Fibroblast of lung (primary cell): ENCODE results near the gene EBI3. TPM values are rescaled to one million over a fixed set of nuclear protein-coding genes. Genes with fewer than 3 reads are reported as not detected.

Experiments
- DNase-seq, 2 donors: peaks; one replicate each; pipeline versions ENCODE4 v3.0.0 to v3.0.0-alpha.2; 2010; ENCODE audit warnings: low read depth in 2 of 2
- H2AFZ ChIP-seq: 2 replicates; pipeline ENCODE4 v1.5.1; 2012; ENCODE audit warnings: low read length, control low read depth, inconsistent platforms
- H3K27ac ChIP-seq: 2 replicates; pipeline ENCODE4 v1.5.1; 2011; ENCODE audit warnings: low read length, control low read depth; ENCODE audit not compliant: insufficient read depth
- H3K27me3 ChIP-seq: 2 replicates; pipeline ENCODE4 v1.5.1; 2011; ENCODE audit warnings: mild to moderate bottlenecking, low read length; ENCODE audit not compliant: control insufficient read depth, insufficient read depth
- H3K36me3 ChIP-seq: 2 replicates; pipeline ENCODE4 v1.5.1; 2011; ENCODE audit warnings: low read length; ENCODE audit not compliant: control insufficient read depth, insufficient read depth
- H3K4me1 ChIP-seq: 2 replicates; pipeline ENCODE4 v1.5.1; 2011; ENCODE audit warnings: low read length; ENCODE audit not compliant: control insufficient read depth, insufficient read depth; ENCODE audit errors: extremely low read depth
- H3K4me2 ChIP-seq: 2 replicates; pipeline ENCODE4 v1.5.1; 2011; ENCODE audit warnings: low read length, control low read depth; ENCODE audit not compliant: insufficient read depth; ENCODE audit errors: extremely low read depth
- H3K4me3 ChIP-seq, 4 experiments: fragments of 200-600 bp in 1 of 4; sonication (generic) in 1 of 4; replicated peaks in 1 of 4; 2 replicates each; pipeline ENCODE4 v1.5.1; 2011 to 2016; ENCODE audit warnings: low read length in 4 of 4, low read depth in 3 of 4, mild to moderate bottlenecking in 3 of 4, control low read depth in 2 of 4, inconsistent platforms in 1 of 4, mixed read lengths in 1 of 4; ENCODE audit not compliant: insufficient read depth in 1 of 4; ENCODE audit errors: control extremely low read depth in 1 of 4
- H3K79me2 ChIP-seq: 2 replicates; pipeline ENCODE4 v1.5.1; 2012; ENCODE audit warnings: mild to moderate bottlenecking, low read length, inconsistent platforms; ENCODE audit not compliant: control insufficient read depth, insufficient read depth
- H3K9ac ChIP-seq: 2 replicates; pipeline ENCODE4 v1.5.1; 2011; ENCODE audit warnings: mild to moderate bottlenecking, low read length, control low read depth; ENCODE audit not compliant: insufficient read depth
- H3K9me3 ChIP-seq: 2 replicates; pipeline ENCODE4 v1.5.1; 2012; ENCODE audit warnings: low read depth, low read length; ENCODE audit not compliant: control insufficient read depth, insufficient read depth
- H4K20me1 ChIP-seq: 2 replicates; pipeline ENCODE4 v1.5.1; 2011; ENCODE audit warnings: low read length; ENCODE audit not compliant: control insufficient read depth, insufficient read depth; ENCODE audit errors: extremely low read depth
- CTCF ChIP-seq, 2 donors: IDR thresholded peaks in 1 of 2; conservative IDR thresholded peaks in 1 of 2; 1 replicate in 1 of 2; 2 replicates in 1 of 2; pipeline ENCODE4 v1.5.1; 2011 to 2012; ENCODE audit warnings: low read length in 2 of 2, control low read depth in 1 of 2, inconsistent platforms in 1 of 2, low read depth in 1 of 2, mild to moderate bottlenecking in 1 of 2
- EZH2 ChIP-seq: IDR thresholded peaks from 2 replicates; pipeline ENCODE4 v1.5.1; 2012; ENCODE audit warnings: low read length, control low read depth, mild to moderate bottlenecking; ENCODE audit errors: missing control alignments
- polyA plus RNA-seq, 2 donors: library from polyadenylated mRNA; depleted of rRNA in 1 of 2; stranded (reverse) in 1 of 2; unstranded in 1 of 2; fragments of >200 nt; gene quantifications; 2 replicates each; pipeline ENCODE4 v1.2.1, GENCODE V29; 2011 to 2012; ENCODE audit warnings: missing spikeins in 1 of 2
- total RNA-seq: library from RNA; depleted of rRNA; stranded (reverse); fragments of >200 nt; gene quantifications from 2 replicates; pipeline ENCODE4 v1.2.1, GENCODE V29; 2014

EBI3 gene
- total and polyA plus RNA-seq, 2 donors (not counting 1 experiment from before 2014, with no cell fraction given): 0.14 TPM; not detected in 1

DNA sequence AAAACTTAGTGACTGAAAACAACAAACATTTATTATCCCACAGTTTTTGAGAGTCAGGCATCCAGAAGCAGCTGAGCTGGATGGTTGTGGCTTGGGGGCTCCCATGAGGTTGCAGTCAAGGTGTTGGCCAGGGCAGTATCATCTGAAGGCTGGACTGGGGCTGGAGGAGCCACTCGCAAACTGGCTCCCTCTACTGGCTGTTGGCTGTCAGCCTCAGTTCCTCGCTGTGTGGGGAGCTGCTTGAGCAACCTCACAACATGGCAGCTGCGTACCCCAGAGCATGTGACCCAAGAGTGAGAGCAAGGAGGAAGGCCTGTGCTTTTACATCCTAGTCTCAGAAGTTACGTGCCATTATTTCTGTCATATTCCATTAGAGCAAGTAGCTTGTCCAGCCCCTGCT lies 27.2 kb downstream of the EBI3 start:
- H2AFZ ChIP-seq: no peak overlapping the region
- H3K4me2 ChIP-seq: no peak overlapping the region
- no peaks in the 10 kb centered on the region for H4K20me1 ChIP-seq
- TF ChIP-seq EZH2: no peak
- TF ChIP-seq CTCF (conservative IDR thresholded peaks at IDR 0.05 in 1 of 2, IDR thresholded peaks at IDR 0.05 in 1 of 2; ENCODE audit: low read depth in 1 of 2, low read length in 2 of 2): no peak
- no peak overlapping the region for H3K4me3 ChIP-seq
- no peak overlapping the region for H3K27ac ChIP-seq
- H3K36me3 ChIP-seq: peaks cover 20% of the 10 kb centered on the region
- H3K9me3 ChIP-seq: no peaks in the 10 kb centered on the region
- no peaks in the 10 kb centered on the region for H3K79me2 ChIP-seq
- H3K27me3 ChIP-seq: no peaks in the 10 kb centered on the region
- no peak overlapping the region for H3K9ac ChIP-seq
- no peaks in the 10 kb centered on the region for H3K4me1 ChIP-seq
- no peak for DNase-seq

DNA sequence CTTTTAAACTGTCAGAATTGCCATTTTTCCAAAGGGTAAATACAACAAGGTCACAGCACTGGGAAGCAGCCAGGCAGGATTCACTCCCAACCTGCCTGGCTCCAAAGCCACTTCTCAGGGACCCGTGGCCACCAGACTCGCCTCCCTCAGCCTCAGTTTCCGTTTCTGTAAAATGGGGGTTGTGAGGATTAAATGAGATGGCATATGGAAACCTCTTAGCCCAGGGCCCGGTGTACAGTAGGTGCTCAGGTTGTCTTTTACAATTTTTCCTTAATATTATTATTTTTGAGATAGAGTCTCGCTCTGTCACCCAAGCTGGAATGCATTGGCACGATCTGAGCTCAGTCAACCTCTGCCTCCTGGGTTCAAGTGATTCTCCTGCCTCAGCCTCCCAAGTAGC lies 27.7 kb downstream of the EBI3 start:
- no peak overlapping the region for H2AFZ ChIP-seq
- no peaks in the 10 kb centered on the region for H3K9me3 ChIP-seq
- no peak overlapping the region for H3K4me3 ChIP-seq
- H3K79me2 ChIP-seq: no peaks in the 10 kb centered on the region
- H4K20me1 ChIP-seq: no peaks in the 10 kb centered on the region
- no peak overlapping the region for H3K27ac ChIP-seq
- H3K27me3 ChIP-seq: no peaks in the 10 kb centered on the region
- H3K4me1 ChIP-seq: no peaks in the 10 kb centered on the region
- DNase-seq: no peak
- peaks cover 20% of the 10 kb centered on the region for H3K36me3 ChIP-seq
- no peak overlapping the region for H3K4me2 ChIP-seq
- TF ChIP-seq CTCF (conservative IDR thresholded peaks at IDR 0.05 in 1 of 2, IDR thresholded peaks at IDR 0.05 in 1 of 2; ENCODE audit: low read depth in 1 of 2, low read length in 2 of 2): no peak
- H3K9ac ChIP-seq: no peak overlapping the region

GRCh38 chr19:4258181-4258580 lies 28.9 kb downstream of the EBI3 start:
- Histone ChIP-seq H3K27ac (no peak overlapping the region), H3K9me3 (no peaks in the 10 kb centered on the region), H2AFZ (no peak overlapping the region), H3K79me2 (no peaks in the 10 kb centered on the region), H3K4me1 (no peaks in the 10 kb centered on the region), H3K4me3 (no peak overlapping the region), H3K36me3 (peaks cover 20% of the 10 kb centered on the region), H4K20me1 (no peaks in the 10 kb centered on the region), H3K9ac (no peak overlapping the region), H3K27me3 (no peaks in the 10 kb centered on the region), H3K4me2 (no peak overlapping the region)
- no peak for TF ChIP-seq EZH2
- no peak for TF ChIP-seq CTCF (conservative IDR thresholded peaks at IDR 0.05 in 1 of 2, IDR thresholded peaks at IDR 0.05 in 1 of 2; ENCODE audit: low read depth in 1 of 2, low read length in 2 of 2)
- DNase-seq: no peak
